Tibial nerve (tissue), 4 donors: ENCODE data around the gene SEMA6C.

ENCODE experiments used
- EP300 ChIP-seq, 2 donors: sonication (generic); formaldehyde crosslinking; IDR thresholded peaks; one replicate each; pipeline ENCODE4 v1.6.1; 2017; ENCODE audit warnings: antibody characterized with exemption in 2 of 2, mild to moderate bottlenecking in 1 of 2
- POLR2A ChIP-seq, 2 donors: fragments of 450-650 bp; IDR thresholded peaks; one replicate each; pipeline ENCODE4 v1.6.1; 2017; ENCODE audit warnings: antibody characterized with exemption in 2 of 2, mild to moderate bottlenecking in 2 of 2, moderate library complexity in 2 of 2
- TF ChIP-seq, protein P1 (sequence below), 5 experiments: fragments of 200-600 bp in 3 of 5; fragments of 450-650 bp in 2 of 5; sonication (generic) in 3 of 5; IDR thresholded peaks; one replicate each; pipeline ENCODE4 v1.5.1; 2016 to 2019; ENCODE audit warnings: antibody characterized with exemption in 5 of 5, mild to moderate bottlenecking in 3 of 5, moderate library complexity in 2 of 5

DNA sequence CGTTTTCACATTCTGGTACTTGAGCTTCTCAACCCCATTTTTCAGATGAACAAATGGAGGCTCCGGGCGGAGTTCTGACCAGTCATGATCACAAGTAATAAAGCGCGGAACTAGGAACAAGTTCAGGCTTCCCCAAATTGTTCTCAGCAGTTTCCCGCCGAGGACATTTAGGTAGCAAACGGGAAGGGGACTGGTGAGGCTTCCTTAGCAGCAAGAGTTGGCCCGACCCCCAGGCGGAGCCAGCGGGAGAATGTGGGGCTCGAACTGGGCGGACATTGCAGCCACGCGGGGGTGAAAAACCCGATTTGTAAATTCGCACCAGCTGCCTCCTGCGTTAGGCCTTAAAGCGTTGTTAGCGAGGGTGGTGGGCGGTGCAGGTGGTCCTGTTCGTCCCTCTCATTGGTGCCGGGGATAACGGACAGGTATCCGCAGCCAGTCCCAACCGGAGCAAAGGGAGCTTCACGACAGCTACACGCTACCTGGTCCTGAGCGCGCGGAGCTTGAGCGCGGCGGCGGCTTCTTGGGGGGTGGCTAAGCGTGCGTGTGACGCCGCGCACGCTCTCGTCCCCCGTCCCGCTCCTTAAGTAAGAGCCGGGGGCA lies 15.3 kb downstream of the SEMA6C start:
- TF ChIP-seq EP300 (IDR thresholded peaks at IDR 0.05), result peak in 1 of 2 donors; percentile 64
- TF ChIP-seq, protein P1, sequence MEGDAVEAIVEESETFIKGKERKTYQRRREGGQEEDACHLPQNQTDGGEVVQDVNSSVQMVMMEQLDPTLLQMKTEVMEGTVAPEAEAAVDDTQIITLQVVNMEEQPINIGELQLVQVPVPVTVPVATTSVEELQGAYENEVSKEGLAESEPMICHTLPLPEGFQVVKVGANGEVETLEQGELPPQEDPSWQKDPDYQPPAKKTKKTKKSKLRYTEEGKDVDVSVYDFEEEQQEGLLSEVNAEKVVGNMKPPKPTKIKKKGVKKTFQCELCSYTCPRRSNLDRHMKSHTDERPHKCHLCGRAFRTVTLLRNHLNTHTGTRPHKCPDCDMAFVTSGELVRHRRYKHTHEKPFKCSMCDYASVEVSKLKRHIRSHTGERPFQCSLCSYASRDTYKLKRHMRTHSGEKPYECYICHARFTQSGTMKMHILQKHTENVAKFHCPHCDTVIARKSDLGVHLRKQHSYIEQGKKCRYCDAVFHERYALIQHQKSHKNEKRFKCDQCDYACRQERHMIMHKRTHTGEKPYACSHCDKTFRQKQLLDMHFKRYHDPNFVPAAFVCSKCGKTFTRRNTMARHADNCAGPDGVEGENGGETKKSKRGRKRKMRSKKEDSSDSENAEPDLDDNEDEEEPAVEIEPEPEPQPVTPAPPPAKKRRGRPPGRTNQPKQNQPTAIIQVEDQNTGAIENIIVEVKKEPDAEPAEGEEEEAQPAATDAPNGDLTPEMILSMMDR (IDR thresholded peaks at IDR 0.05), result peak in 2 of 5 experiments; percentile 18 to 29
- TF ChIP-seq POLR2A (IDR thresholded peaks at IDR 0.05), result peak in 1 of 2 donors; percentile 39
